GM15510 (cell line): ENCODE measurements around the gene MYOCD.

Experiments
- POLR2A ChIP-seq: IDR thresholded peaks from 3 replicates; pipeline ENCODE4 v1.6.1; 2011; ENCODE audit warnings: borderline replicate concordance; ENCODE audit not compliant: insufficient read length; ENCODE audit errors: extremely low read depth

MYOCD gene

GRCh38 chr17:12808723-12809122 is 143.0 kb downstream of the MYOCD start:
- TF ChIP-seq POLR2A = no peak

DNA sequence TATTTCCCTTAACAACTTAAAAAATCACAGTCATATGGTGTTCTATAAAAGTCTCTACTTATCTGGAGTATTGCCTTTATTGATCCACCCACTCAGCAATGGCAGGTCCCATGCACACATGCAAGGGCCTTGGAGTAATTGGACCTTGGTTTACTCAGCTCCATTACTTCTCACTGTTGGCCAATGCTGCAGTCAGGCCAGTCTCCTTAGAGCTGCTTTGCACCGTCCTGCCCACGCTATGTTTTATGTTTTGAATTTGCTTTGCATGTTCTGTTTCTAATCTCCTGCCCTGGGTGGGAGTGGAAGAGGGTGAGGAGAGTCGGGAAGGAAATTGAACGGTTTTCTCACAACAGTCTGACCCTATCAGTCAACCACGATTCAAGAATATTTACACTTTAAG is 147.2 kb downstream of the MYOCD start:
- no peak for TF ChIP-seq POLR2A

- TF ChIP-seq POLR2A = no peak
Observed at GRCh38 chr17:12813664-12814063, 148.0 kb downstream of the MYOCD start.

- TF ChIP-seq POLR2A = no peak
Observed at GRCh38 chr17:12814718-12815117, 149.0 kb downstream of the MYOCD start.

DNA sequence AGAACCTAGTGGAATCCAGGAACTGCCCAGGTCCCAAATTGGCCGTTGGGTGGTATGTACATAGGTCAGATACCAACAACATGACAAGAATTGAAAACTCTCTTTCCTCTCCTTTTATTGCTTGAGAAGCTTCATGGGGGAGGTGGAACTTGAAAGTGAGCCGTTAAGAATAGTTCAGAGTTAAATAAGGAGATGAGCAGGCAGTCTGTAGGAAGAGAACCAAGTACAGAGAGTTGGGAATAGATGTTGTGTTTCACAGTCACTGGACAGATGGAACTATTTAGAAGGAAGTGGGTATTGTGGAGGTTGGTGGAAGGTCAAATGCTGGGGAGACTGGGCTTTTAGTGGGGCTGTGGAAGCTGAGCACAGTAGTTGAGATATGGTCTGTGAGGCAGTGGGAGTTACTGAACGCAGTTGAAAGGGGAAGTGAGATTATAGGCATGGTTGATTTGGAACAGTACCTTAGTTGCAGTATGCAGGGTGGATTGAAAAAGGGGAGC is 150.0 kb downstream of the MYOCD start:
- no peak for TF ChIP-seq POLR2A
